Mesenteric fat pad (tissue), 1 donor: ENCODE data around the gene KNSTRN. TPM values are rescaled to one million over a fixed set of nuclear protein-coding genes. Genes with fewer than 3 reads are reported as not detected.

Experiments
- DNase-seq: peaks from one replicate; pipeline ENCODE4 v3.0.0-alpha.2; 2020; ENCODE audit warnings: low spot score
- total RNA-seq: library from RNA; stranded (reverse); fragmentation: NEBNext Ultra II Directional; extraction: Animal tissue kit (Norgen Biotek cat#: 25700); gene quantifications from one replicate; pipeline ENCODE4 v1.2.1, GENCODE V29; 2021
- donor health status: DM: yes; HTN: yes; CAD: no.

KNSTRN gene
- total RNA-seq, 1 donor from 2014 or later: 16.5 TPM

- no peak for DNase-seq
Observed at GRCh38 chr15:40345867-40346578, 36.5 kb upstream of the KNSTRN start.

- no peak for DNase-seq
Observed at GRCh38 chr15:40346579-40347558, 35.7 kb upstream of the KNSTRN start.

- DNase-seq: no peak
Observed at GRCh38 chr15:40347559-40348473, 34.7 kb upstream of the KNSTRN start.

- no peak for DNase-seq
Observed at GRCh38 chr15:40348474-40348870, 34.0 kb upstream of the KNSTRN start.

- DNase-seq: no peak
Observed at GRCh38 chr15:40349163-40349562, 33.4 kb upstream of the KNSTRN start.

DNA sequence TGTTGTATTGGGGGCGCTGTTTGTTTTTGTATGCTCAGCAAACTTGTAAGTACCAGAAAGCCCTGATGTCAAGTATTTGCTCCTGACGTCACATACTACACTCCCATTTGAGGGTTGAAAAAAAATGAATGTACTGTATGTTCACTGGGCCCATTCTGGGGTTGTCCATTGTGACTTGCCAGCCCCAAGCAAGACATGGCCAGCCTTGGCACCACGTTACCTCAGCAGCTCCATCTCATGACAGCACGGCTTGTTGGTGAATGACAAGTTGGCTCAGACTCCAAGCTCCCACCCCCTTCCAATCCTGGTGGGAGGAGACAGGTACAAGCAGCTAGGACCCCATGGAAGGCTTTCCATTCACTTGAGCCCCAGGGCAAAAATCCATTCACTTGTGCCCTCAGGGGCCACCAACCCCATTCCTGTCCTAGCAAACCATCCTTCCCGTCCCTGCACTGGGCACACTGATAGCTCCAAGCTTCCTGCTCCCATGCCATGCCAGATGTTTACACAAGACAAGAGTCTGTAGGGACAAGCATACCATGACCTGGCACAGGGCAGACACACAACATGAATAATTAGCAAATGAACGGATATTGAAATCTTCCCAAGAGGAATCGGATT, 30.1 kb upstream of the KNSTRN start:
- DNase-seq: no peak

DNA sequence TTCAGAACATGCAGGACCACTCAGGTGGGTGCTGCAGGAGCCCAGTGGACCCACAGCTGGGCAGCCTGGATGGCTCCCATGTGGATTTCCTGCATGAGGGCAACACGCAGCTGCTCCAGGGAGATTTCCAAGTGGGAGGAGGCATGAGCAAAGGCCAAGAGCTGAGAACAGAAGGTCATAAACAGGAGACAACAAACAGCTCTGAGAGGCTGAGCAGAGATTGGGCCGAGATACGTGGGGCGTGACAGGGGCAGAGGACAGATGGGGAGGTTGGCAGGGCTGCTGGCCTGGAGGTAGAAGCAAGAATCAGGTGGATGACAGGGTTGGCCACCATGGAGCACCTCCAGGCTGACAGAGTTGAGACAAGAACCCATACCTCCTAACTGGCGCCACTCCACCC, 28.8 kb upstream of the KNSTRN start:
- DNase-seq: no peak

GRCh38 chr15:40354408-40355171, 27.9 kb upstream of the KNSTRN start:
- no peak for DNase-seq

DNA sequence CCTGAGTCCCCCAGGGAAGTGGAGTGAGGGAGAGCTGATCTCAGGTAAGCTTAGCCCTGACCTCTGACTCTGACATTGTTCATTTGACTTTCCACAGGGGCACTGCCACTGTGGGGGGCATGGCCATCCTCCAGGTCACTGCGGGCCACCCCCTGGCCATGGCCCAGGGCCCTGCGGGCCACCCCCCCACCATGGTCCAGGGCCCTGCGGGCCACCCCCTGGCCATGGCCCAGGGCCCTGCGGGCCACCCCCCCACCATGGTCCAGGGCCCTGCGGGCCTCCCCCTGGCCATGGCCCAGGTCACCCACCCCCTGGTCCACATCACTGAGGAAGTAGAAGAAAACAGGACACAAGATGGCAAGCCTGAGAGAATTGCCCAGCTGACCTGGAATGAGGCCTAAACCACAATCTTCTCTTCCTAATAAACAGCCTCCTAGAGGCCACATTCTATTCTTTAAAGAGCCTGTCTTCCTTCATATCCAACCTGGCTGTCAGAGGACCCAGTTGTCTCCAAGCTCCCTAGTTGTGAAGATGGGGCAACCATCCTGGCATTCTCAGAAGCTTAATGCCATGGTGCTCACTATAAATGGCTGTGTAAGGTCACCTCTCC, 26.4 kb upstream of the KNSTRN start:
- DNase-seq: no peak

- DNase-seq: no peak
Observed at GRCh38 chr15:40357246-40357645, 25.3 kb upstream of the KNSTRN start.

GRCh38 chr15:40357723-40358470, 24.6 kb upstream of the KNSTRN start, which contains the start of gene DISP2:
TSS of gene DISP2 (plus strand) at chr15:40358219. CDS start at chr15:40358322, 103 bp downstream.
- peak; percentile 98 for DNase-seq

DNA sequence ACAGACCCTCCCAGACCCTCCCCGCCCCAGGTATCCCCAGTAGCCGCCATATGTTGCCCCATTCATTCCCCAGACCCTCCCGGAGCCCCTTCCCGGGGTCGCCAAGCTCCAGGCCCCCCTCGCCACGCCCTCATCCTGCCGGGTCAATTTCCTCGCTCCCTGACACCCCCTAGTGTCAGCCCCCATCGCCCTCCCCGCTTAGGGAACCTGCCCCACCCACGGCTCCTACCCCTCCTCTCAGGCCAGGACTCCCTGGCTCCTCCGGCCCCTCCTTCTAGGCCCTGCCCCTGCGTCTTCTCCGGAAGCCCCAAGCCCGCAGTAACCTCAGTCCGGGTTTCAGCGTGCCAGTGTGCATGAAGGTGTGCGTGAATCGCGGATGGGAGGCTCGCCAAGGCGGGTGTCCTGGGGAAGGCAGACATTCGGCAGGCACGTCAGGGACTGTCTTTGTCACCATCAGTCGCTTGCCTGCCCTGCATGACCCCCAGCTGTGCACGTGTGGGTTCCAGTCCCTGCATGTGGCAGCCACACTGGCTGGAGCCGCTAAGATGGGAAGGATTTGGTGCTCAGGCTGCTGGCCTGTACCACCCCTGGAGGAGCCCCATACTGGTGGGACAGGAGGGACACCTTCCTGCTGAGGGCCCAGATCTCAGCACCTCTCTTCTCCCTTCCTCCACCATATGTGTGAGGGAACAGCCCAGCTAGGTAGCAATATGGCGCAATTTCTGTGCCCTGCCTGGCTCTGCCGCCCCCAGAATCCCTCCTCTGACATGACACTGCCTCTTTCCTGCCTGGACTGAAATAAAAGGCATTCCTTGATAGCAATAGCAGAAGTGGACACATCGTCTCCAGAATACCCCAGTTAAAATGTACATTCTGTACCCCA, 23.8 kb upstream of the KNSTRN start:
- DNase-seq: peak; percentile 88

GRCh38 chr15:40360015-40360414, 22.5 kb upstream of the KNSTRN start:
- DNase-seq: no peak

GRCh38 chr15:40361640-40362039, 20.9 kb upstream of the KNSTRN start:
- no peak for DNase-seq

DNA sequence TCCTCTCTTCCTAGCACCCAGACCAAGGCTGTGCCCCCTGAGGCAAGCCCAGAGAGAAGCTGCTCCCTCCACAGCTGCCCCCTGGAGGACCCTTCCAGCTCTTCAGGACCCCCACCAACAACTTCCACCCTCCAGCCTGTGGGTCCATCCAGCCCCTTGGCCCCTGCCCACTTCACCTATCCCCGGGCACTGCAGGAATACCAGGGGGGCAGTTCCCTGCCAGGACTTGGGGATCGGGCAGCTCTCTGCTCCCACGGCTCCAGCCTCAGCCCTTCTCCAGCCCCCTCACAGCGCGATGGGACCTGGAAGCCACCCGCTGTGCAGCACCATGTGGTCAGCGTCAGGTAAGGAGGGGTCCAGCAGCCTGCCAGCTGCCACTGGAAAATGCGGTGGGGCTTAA, 18.9 kb upstream of the KNSTRN start:
- DNase-seq: no peak

DNA sequence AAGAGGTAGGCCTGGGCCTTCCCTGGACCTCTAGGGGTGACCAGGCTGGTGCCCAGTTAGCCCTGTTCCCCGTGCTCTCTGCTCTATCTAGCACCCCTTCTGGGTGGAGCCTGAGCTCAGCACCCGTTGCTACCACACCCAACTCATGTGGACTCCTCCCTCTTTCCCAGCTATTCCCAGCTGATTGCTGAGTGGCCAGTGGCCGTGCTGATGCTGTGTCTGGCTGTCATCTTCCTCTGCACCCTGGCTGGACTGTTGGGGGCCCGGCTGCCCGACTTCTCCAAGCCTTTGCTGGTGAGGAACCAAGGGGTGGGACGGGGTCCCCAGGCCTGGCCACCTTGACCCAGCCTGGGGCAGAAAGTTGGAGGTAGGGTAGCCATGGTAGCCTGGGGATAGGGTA, 18.3 kb upstream of the KNSTRN start:
- DNase-seq: no peak

GRCh38 chr15:40365016-40365415, 17.5 kb upstream of the KNSTRN start:
- DNase-seq: no peak
